GM12872 (cell line): ENCODE data around the gene SCG3.

Experiments
- CTCF ChIP-seq: IDR thresholded peaks from 3 replicates; pipeline ENCODE4 v1.5.1; 2011; ENCODE audit warnings: low read depth, mild to moderate bottlenecking, low read length, moderate library complexity; ENCODE audit not compliant: insufficient read depth

SCG3 gene

DNA sequence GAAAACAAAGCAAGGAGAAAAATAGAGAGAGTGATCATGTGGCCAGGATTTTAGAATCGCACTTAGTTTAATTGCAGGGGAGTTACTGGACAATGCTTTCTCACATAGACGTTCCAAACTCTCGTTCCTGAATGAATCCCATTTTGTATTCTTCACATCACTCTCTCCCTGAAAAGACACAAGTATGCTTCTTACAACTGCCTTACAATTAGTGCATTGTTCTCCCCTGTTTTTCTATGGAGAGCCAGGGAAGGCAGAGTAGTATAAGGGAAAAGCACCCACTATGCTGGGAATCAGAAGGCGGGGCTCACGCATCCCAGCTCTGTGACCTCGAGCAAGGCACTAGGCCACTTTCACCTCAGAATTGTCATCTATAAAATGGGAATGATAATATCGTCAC lies 84.4 kb downstream of the SCG3 start:
- no peak for TF ChIP-seq CTCF

DNA sequence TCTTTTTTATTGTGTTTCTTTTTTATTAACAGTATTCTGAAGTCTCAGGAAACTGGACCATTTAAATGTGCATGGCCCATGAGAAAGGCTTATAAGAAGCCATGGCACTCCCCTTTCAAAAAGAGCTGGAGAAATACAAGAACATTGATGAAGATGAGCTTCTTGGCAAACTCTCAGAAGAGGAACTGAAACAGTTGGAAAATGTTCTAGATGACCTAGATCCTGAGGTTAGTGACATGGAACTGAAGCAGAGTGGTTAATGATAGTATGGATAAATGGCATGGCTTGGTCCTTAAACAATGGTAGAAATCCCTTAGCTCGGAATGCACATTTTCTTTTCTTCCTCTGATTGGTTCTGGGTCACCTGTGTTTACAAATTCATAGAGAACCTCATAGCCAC lies 85.0 kb downstream of the SCG3 start:
- no peak for TF ChIP-seq CTCF

- no peak for TF ChIP-seq CTCF
Measured at GRCh38 chr15:51768018-51768417, 86.7 kb downstream of the SCG3 start.
